Loucy (cell line): ENCODE results near the gene RND2.

Experiments
- CTCF ChIP-seq: fragments of 200-600 bp; sonication (generic); conservative IDR thresholded peaks from 2 replicates; pipeline ENCODE4 v1.5.1; 2014; ENCODE audit warnings: mild to moderate bottlenecking, antibody characterized with exemption, low read length
- EZH2phosphoT487 ChIP-seq: fragments of 200-600 bp; IDR thresholded peaks from 2 replicates; pipeline ENCODE4 v1.6.1; 2018; ENCODE audit warnings: antibody characterized with exemption, mild to moderate bottlenecking, moderate library complexity, borderline replicate concordance

GRCh38 chr17:42992872-42993271, 32.2 kb upstream of the RND2 start:
- TF ChIP-seq CTCF (no peak), EZH2phosphoT487 (no peak)
